Measurements from ENCODE around the gene TRAFD1.
A peak's percentile ranks its signal among the peaks of the same experiment; 100 is the strongest.

The TRAFD1 gene

GRCh38 chr12:112194601-112195247, 69.4 kb downstream of the TRAFD1 start:
- H3K4me3 ChIP-seq (ENCODE audit: low read depth, low read length), result no peak overlapping the region
- DNase-seq (ENCODE audit: low read depth), result no peak
- no peak for TF ChIP-seq CTCF (conservative IDR thresholded peaks at IDR 0.05; ENCODE audit: low read depth, low read length)

GRCh38 chr12:112196196-112196875, 71.0 kb downstream of the TRAFD1 start:
- DNase-seq (ENCODE audit: low read depth), result no peak
- no peak for TF ChIP-seq CTCF (conservative IDR thresholded peaks at IDR 0.05; ENCODE audit: low read depth, low read length)
- H3K4me3 ChIP-seq (ENCODE audit: low read depth, low read length), result no peak overlapping the region

- peak; percentile 83 for DNase-seq (ENCODE audit: low read depth)
- TF ChIP-seq CTCF (conservative IDR thresholded peaks at IDR 0.05; ENCODE audit: low read depth, low read length), result peak; percentile 84
- no peak overlapping the region for H3K4me3 ChIP-seq (ENCODE audit: low read depth, low read length)
Measured at GRCh38 chr12:112198120-112198733, 72.9 kb downstream of the TRAFD1 start.

GRCh38 chr12:112199136-112199535, 73.8 kb downstream of the TRAFD1 start:
- no peak for TF ChIP-seq CTCF (conservative IDR thresholded peaks at IDR 0.05; ENCODE audit: low read depth, low read length)
- H3K4me3 ChIP-seq (ENCODE audit: low read depth, low read length), result no peak overlapping the region
- DNase-seq (ENCODE audit: low read depth), result peak; percentile 14
